ENCODE results near the gene MAP7D2.
"Not testable (repeated sequence)": the region's sequence is repeated elsewhere in the genome, so short reads cannot be mapped to it uniquely, and the experiment has no call there.

DNA sequence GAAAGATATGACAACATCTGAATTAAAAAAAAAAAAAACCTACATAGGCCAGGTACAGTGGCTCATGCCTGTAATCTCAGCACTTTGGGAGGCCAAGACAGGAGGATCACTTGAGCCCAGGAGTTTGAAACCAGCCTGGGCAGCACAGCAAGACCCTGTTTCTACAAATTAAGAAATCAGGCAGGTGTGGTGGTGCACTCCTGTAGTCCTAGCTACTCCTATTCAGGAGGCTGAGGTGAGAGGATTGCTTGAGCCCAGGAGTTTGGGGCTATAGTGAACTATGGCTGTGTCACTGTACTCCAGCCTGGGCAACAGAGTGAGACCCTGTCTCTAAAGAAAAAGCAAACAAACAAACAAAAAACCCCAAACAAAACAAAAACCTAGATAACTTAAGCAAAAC lies 45.8 kb upstream of the MAP7D2 start:
- not testable (repeated sequence) for TF ChIP-seq LEF1 (IDR thresholded peaks at IDR 0.05; ENCODE audit: borderline replicate concordance); ELF4 (IDR thresholded peaks at IDR 0.05); CTBP1 (IDR thresholded peaks at IDR 0.05; ENCODE audit: borderline replicate concordance); FOXK2 (IDR thresholded peaks at IDR 0.05)

Measured in HEK293T (cell line).